ENCODE data around the gene KRTAP5-10.
"Not testable (repeated sequence)": the region's sequence is repeated elsewhere in the genome, so short reads cannot be mapped to it uniquely, and the experiment has no call there.

KRTAP5-10 gene

DNA sequence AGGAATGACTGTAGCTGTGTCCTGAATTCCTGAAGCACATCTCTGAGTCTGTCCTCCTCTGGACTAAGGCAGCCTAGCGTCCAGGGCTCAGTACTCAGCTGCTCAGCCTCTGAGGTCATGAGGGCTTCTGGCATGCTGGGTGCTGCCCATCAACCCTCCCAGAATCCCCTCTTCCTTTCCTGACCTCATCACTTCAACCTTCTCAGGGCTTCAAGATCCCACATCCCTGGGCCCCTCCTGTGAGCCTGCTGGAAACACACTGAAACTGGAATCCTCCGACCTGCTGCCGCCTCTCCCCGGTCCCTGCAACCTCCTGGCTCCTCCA, 26.7 kb upstream of the KRTAP5-10 start:
- in situ Hi-C loops (cut with HindIII; ENCODE audit: low sequenced_read_pairs): no loop called here
- no peak overlapping the region for H3K4me3 ChIP-seq (ENCODE audit: low read depth, low read length)
- DNase-seq (ENCODE audit: low read depth): no peak
- TF ChIP-seq, protein P1, sequence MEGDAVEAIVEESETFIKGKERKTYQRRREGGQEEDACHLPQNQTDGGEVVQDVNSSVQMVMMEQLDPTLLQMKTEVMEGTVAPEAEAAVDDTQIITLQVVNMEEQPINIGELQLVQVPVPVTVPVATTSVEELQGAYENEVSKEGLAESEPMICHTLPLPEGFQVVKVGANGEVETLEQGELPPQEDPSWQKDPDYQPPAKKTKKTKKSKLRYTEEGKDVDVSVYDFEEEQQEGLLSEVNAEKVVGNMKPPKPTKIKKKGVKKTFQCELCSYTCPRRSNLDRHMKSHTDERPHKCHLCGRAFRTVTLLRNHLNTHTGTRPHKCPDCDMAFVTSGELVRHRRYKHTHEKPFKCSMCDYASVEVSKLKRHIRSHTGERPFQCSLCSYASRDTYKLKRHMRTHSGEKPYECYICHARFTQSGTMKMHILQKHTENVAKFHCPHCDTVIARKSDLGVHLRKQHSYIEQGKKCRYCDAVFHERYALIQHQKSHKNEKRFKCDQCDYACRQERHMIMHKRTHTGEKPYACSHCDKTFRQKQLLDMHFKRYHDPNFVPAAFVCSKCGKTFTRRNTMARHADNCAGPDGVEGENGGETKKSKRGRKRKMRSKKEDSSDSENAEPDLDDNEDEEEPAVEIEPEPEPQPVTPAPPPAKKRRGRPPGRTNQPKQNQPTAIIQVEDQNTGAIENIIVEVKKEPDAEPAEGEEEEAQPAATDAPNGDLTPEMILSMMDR (IDR thresholded peaks at IDR 0.05; ENCODE audit: low read depth, low read length, missing control alignments): no peak

DNA sequence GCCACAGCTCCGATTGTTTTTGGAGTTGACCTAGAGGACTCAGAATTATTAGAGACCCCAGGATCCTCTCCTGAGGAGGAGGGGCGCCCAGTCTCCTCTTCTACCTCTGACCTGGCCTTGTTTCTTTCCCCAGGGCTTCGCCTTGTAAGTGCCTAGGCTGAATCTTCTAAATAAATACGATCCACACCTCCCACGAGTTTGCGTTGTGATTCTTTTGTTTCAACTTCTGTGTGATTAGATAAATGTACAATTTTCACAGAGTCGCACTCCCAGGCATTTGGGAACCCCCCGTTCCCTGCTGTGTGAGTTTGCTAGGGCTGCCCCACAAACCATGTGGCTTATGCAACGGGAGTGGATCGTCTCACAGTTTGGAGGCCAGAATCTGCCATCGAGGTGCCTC, 26.3 kb upstream of the KRTAP5-10 start:
- no peak for DNase-seq (ENCODE audit: low read depth)
- H3K4me3 ChIP-seq (ENCODE audit: low read depth, low read length): no peak overlapping the region
- TF ChIP-seq, protein P1 (IDR thresholded peaks at IDR 0.05; ENCODE audit: low read depth, low read length, missing control alignments): no peak
- in situ Hi-C loops (cut with HindIII; ENCODE audit: low sequenced_read_pairs): no loop called here

DNA sequence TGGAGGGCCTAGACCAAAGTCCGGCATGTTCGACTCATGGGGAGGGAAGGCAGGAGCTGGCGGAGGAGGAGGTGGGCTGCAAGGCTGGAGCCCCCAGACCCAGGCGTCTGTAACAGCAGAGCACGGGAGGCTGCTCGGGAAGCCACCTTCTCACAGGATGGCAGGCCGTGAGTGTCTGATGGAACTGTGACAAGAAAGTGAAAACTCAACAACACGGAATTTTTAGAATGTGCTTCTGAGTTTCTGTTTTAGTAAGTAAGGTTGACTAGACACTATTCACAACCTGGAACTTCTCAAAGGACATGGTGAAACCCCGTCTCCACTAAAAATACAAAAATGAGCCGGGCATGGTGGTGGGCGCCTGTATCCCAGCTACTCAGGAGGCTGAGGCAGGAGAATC, 25.4 kb upstream of the KRTAP5-10 start:
- H3K4me3 ChIP-seq (ENCODE audit: low read depth, low read length); in situ Hi-C loops (cut with HindIII; ENCODE audit: low sequenced_read_pairs); DNase-seq (ENCODE audit: low read depth): not testable (repeated sequence)

DNA sequence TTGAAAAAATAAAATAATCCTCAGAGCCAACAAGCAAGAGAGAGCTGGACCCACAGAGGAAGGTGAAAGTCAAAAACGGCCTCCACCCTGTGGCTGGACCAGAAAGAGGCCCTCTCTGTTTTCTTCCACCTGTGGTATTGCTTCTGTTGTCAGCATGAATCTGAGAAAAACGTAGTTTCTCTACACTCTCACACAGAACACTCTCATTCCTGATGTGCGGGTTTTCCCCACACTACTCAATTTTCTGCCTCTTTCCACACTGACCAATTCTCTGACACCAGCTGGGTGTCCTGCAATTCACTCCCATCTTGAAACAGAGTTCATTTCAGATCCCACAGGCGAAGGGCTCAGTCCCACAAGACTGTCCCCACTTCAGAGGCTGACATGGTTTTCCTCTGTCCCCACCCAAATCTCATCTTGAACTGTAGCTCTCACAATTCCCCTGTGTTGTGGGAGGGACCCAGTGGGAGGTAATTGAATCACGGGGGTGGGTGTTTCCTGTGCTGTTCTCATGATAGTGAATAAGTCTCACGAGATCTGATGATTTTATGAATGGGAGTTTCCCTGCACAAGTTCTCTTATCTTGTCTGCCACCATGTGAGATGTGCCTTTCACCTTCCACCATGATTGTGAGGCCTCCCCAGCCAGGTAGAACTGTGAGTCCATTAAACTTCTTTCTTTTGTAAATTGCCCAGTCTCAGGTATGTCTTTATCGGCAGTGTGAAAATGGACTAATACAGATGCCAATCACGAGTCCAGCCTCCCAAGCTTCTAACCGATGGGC, 24.6 kb upstream of the KRTAP5-10 start:
- H3K4me3 ChIP-seq (ENCODE audit: low read depth, low read length); DNase-seq (ENCODE audit: low read depth); in situ Hi-C loops (cut with HindIII; ENCODE audit: low sequenced_read_pairs): not testable (repeated sequence)

DNA sequence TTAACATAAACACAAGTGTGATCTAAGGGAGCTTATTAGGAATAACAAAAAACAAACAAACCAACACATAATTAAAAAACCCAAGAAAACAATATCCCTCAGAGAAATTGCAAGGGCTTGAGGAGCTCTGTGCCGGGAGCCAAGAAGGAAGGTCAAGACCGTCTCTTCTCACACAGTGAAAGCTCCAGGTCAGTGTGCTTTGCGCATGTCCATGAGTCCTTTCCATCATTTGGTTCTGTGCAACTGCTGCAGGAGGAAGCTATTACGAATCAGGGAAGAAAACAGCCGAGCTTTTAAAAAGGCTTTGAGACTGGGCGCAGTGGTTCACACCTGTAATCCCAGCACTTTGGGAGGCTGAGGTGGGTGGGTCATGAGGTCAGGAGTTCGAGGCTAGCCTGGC, 23.0 kb upstream of the KRTAP5-10 start:
- DNase-seq (ENCODE audit: low read depth): no peak
- TF ChIP-seq, protein P1 (IDR thresholded peaks at IDR 0.05; ENCODE audit: low read depth, low read length, missing control alignments): no peak
- in situ Hi-C loops (cut with HindIII; ENCODE audit: low sequenced_read_pairs): no loop called here
- no peak overlapping the region for H3K4me3 ChIP-seq (ENCODE audit: low read depth, low read length)

DNA sequence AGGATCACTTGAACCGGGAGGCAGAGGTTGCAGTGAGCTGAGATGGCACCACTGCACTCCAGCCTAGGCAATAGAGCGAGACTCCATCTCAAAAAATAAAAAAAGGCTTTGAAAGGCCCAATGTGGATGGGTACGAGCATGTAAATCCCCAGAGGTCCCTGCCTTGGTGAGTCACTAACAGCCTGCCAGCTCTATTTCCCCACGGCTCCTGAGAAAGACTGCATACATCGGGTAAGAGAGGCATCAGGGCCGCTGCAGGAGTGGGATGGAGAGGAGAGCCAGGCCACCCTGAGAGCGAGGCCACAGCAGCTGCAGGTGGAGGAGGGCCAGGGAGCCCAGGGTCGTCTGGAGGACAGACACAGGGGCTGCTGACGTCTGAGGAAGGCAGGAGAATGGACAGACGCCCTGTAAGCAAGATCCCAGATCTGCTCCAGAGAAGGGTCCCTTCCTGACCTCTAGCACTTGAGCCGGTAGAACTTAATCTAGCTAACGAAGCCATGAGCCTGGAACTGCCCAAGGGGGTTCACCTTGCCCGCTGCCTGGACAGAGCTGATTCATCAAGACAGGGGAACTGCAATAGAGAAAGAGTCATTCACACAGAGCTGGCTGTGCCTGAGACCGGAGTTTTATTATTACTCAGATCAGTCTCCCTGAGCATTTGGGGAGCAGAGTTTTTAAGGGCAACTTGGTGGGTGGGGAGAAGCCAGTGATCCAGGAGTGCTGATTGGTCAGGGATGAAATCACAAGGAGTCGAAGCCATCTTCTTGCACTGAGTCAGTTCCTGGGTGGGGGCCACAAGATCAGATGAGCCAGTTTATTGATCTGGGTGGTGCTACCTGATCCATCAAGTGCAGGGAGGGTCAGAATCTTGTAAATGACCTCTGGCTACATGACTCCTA, 22.2 kb upstream of the KRTAP5-10 start:
- DNase-seq (ENCODE audit: low read depth): no peak
- H3K4me3 ChIP-seq (ENCODE audit: low read depth, low read length): no peak overlapping the region
- TF ChIP-seq, protein P1 (IDR thresholded peaks at IDR 0.05; ENCODE audit: low read depth, low read length, missing control alignments): no peak
- in situ Hi-C loops (cut with HindIII; ENCODE audit: low sequenced_read_pairs): no loop called here

DNA sequence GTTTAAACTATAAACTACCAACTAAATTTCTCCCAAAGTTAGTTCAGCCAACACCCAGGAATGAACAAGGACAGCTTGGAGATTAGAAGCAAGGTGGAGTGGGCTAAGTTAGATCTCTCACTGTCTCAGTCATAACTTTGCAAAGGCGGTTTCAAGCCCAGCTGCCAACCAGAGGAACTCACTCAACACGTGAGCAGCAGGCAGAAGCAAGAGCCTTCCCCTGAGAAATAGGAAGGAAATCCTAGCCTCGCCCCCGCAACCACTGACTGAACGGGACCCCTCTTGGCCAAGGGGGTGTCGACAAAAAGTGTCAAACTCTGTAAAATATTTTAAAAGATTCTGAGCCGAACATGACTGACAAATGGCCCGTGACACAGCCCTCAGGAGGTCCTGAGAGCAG, 21.5 kb upstream of the KRTAP5-10 start:
- no peak for DNase-seq (ENCODE audit: low read depth)
- TF ChIP-seq, protein P1 (IDR thresholded peaks at IDR 0.05; ENCODE audit: low read depth, low read length, missing control alignments): no peak
- H3K4me3 ChIP-seq (ENCODE audit: low read depth, low read length): no peak overlapping the region
- in situ Hi-C loops (cut with HindIII; ENCODE audit: low sequenced_read_pairs): no loop called here
